IMR-90 (cell line): ENCODE results near the gene GPR65. TPM values are rescaled to one million over a fixed set of nuclear protein-coding genes. Genes with fewer than 3 reads are reported as not detected.

Experiments used
- ATAC-seq: fragments of 200-7000 bp; cut with Tn5 transposase; 2 replicates; pipeline ENCODE4 v1.9.1; 2020; ENCODE audit warnings: low read depth, mild to moderate bottlenecking, moderate library complexity
- BruUV-seq: library from RNA; stranded (reverse); fragments of 400-500 nt; replicated peaks from 2 replicates; lab custom pipeline; 2021; lab: Mats Ljungman, UMichigan
- CTCF ChIA-PET: fragments of 300-600 bp; formaldehyde crosslinking; extraction: SDS; loops from one replicate; lab custom pipeline; 2021; ENCODE audit warnings: antibody characterized with exemption; lab: Yijun Ruan, JAX
- POLR2A ChIA-PET: fragments of 300-600 bp; sonication (Branson Sonifier 250); formaldehyde crosslinking; loops from one replicate; lab custom pipeline; 2022; ENCODE audit warnings: antibody characterized with exemption; ENCODE audit not compliant: unreplicated experiment; lab: Charles Lee
- DNase-seq: peaks from one replicate; pipeline ENCODE4 v3.0.0; 2013
- H2AFZ ChIP-seq: replicated peaks from 2 replicates; pipeline ENCODE3; 2013; ENCODE audit warnings: low read length, mild to moderate bottlenecking; ENCODE audit not compliant: poor library complexity
- H2AK5ac ChIP-seq: 2 replicates; pipeline ENCODE4 v1.6.1; 2013; ENCODE audit warnings: low read depth, low read length, inconsistent platforms
- H2AK9ac ChIP-seq: replicated peaks from 2 replicates; pipeline ENCODE3; 2013; ENCODE audit warnings: mild to moderate bottlenecking, low read depth, low read length, moderate library complexity; ENCODE audit not compliant: poor library complexity
- H2BK120ac ChIP-seq: 2 replicates; pipeline ENCODE4 v1.6.1; 2013; ENCODE audit warnings: low read depth, low read length, inconsistent platforms
- H2BK15ac ChIP-seq: 3 replicates; pipeline ENCODE4 v1.6.1; 2013; ENCODE audit warnings: low read depth, low read length, inconsistent platforms
- H2BK20ac ChIP-seq: 2 replicates; pipeline ENCODE4 v1.6.1; 2013; ENCODE audit warnings: low read depth, mild to moderate bottlenecking, inconsistent platforms, low read length, moderate library complexity
- H2BK5ac ChIP-seq: 2 replicates; pipeline ENCODE4 v1.6.1; 2013; ENCODE audit warnings: mild to moderate bottlenecking, low read depth, low read length, inconsistent platforms; ENCODE audit not compliant: poor library complexity, severe bottlenecking
- H3K14ac ChIP-seq: replicated peaks from 2 replicates; pipeline ENCODE4 v1.6.1; 2013; ENCODE audit warnings: low read depth, low read length, inconsistent platforms
- H3K18ac ChIP-seq: 2 replicates; pipeline ENCODE4 v1.6.1; 2013; ENCODE audit warnings: low read depth, low read length, control low read depth
- H3K23ac ChIP-seq: 2 replicates; pipeline ENCODE4 v1.6.1; 2013; ENCODE audit warnings: low read depth, low read length, inconsistent platforms
- H3K27ac ChIP-seq: 2 replicates; pipeline ENCODE4 v1.5.1; 2013; ENCODE audit warnings: mild to moderate bottlenecking, control low read depth, low read length; ENCODE audit not compliant: insufficient read depth
- H3K27me3 ChIP-seq: 2 replicates; pipeline ENCODE4 v1.6.1; 2013; ENCODE audit warnings: low read length; ENCODE audit not compliant: control insufficient read depth, insufficient read depth
- H3K36me3 ChIP-seq: 2 replicates; pipeline ENCODE4 v1.6.1; 2013; ENCODE audit warnings: low read length, mixed read lengths; ENCODE audit not compliant: control insufficient read depth, insufficient read depth
- H3K4ac ChIP-seq: 2 replicates; pipeline ENCODE4 v1.6.1; 2013; ENCODE audit warnings: low read depth, low read length, inconsistent platforms
- H3K4me1 ChIP-seq: 2 replicates; pipeline ENCODE4 v1.6.1; 2013; ENCODE audit warnings: low read length, mixed read lengths; ENCODE audit not compliant: control insufficient read depth, insufficient read depth
- H3K4me2 ChIP-seq: 2 replicates; pipeline ENCODE4 v1.6.1; 2013; ENCODE audit warnings: low read depth, mild to moderate bottlenecking, control low read depth, low read length, moderate library complexity
- H3K4me3 ChIP-seq: 2 replicates; pipeline ENCODE4 v1.5.1; 2013; ENCODE audit warnings: low read depth, mild to moderate bottlenecking, control low read depth, low read length, moderate library complexity; ENCODE audit not compliant: insufficient read depth
- H3K56ac ChIP-seq: 2 replicates; pipeline ENCODE4 v1.6.1; 2013; ENCODE audit warnings: low read length, inconsistent platforms; ENCODE audit not compliant: insufficient read depth; ENCODE audit errors: extremely low read depth
- H3K79me1 ChIP-seq, 2 experiments: 2 replicates each; pipeline ENCODE4 v1.6.1; 2013; ENCODE audit warnings: low read length in 2 of 2, inconsistent platforms in 1 of 2, low read depth in 1 of 2
- H3K9ac ChIP-seq: 2 replicates; pipeline ENCODE4 v1.6.1; 2013; ENCODE audit warnings: low read depth, low read length, control low read depth
- H3K9me1 ChIP-seq: 2 replicates; pipeline ENCODE4 v1.6.1; 2013; ENCODE audit warnings: low read length, inconsistent platforms; ENCODE audit not compliant: insufficient read depth
- H3K9me3 ChIP-seq: 2 replicates; pipeline ENCODE4 v1.6.1; 2013; ENCODE audit warnings: low read length; ENCODE audit not compliant: control insufficient read depth, insufficient read depth
- H4K20me1 ChIP-seq: 2 replicates; pipeline ENCODE4 v1.6.1; 2013; ENCODE audit warnings: low read length, inconsistent platforms; ENCODE audit not compliant: insufficient read depth
- H4K5ac ChIP-seq: 2 replicates; pipeline ENCODE4 v1.6.1; 2013; ENCODE audit warnings: mild to moderate bottlenecking, low read depth, low read length, control low read depth
- H4K8ac ChIP-seq, 2 experiments: 2 replicates each; pipeline ENCODE4 v1.6.1; 2013; ENCODE audit warnings: low read depth in 2 of 2, low read length in 2 of 2, control low read depth in 1 of 2, inconsistent platforms in 1 of 2
- H4K91ac ChIP-seq: 2 replicates; pipeline ENCODE4 v1.6.1; 2013; ENCODE audit warnings: low read depth, low read length, inconsistent platforms; ENCODE audit not compliant: insufficient read depth
- BHLHE40 ChIP-seq: fragments of 150-350 bp; IDR thresholded peaks from 2 replicates; pipeline ENCODE4 v1.6.1; 2016; ENCODE audit warnings: mild to moderate bottlenecking, low read depth, low read length
- CEBPB ChIP-seq: IDR thresholded peaks from 2 replicates; pipeline ENCODE4 v1.6.1; 2012; ENCODE audit warnings: low read depth, low read length, improper control_type of control experiment
- CHD1 ChIP-seq: IDR thresholded peaks from 2 replicates; pipeline ENCODE4 v1.6.1; 2012; ENCODE audit warnings: low read depth, low read length, improper control_type of control experiment
- FOS ChIP-seq: fragments of 150-350 bp; IDR thresholded peaks from 2 replicates; pipeline ENCODE4 v1.6.1; 2016; ENCODE audit warnings: low read depth, low read length
- MAFK ChIP-seq: IDR thresholded peaks from 2 replicates; pipeline ENCODE4 v1.6.1; 2012; ENCODE audit warnings: low read depth, low read length, improper control_type of control experiment
- MAZ ChIP-seq: IDR thresholded peaks from 2 replicates; pipeline ENCODE4 v1.6.1; 2012; ENCODE audit warnings: low read depth, mild to moderate bottlenecking, low read length, improper control_type of control experiment, moderate library complexity, borderline replicate concordance
- MXI1 ChIP-seq: IDR thresholded peaks from 2 replicates; pipeline ENCODE4 v1.6.1; 2012; ENCODE audit warnings: low read depth, mild to moderate bottlenecking, low read length, moderate library complexity, borderline replicate concordance
- NFE2L2 ChIP-seq: fragments of 150-350 bp; IDR thresholded peaks from 2 replicates; pipeline ENCODE4 v1.6.1; 2016; ENCODE audit warnings: low read depth, mild to moderate bottlenecking, low read length
- POLR2A ChIP-seq: IDR thresholded peaks from 2 replicates; pipeline ENCODE4 v1.6.1; 2012; ENCODE audit warnings: mild to moderate bottlenecking, low read depth, low read length
- RAD21 ChIP-seq: IDR thresholded peaks from 2 replicates; pipeline ENCODE4 v1.6.1; 2012; ENCODE audit warnings: low read length, improper control_type of control experiment
- RCOR1 ChIP-seq: IDR thresholded peaks from 2 replicates; pipeline ENCODE4 v1.6.1; 2012; ENCODE audit warnings: mild to moderate bottlenecking, low read length, improper control_type of control experiment; ENCODE audit not compliant: insufficient replicate concordance
- RFX5 ChIP-seq: IDR thresholded peaks from 2 replicates; pipeline ENCODE4 v1.8.0; 2012; ENCODE audit warnings: low read depth, mild to moderate bottlenecking, low read length, moderate library complexity
- SMC3 ChIP-seq: fragments of 150-350 bp; IDR thresholded peaks from 2 replicates; pipeline ENCODE4 v1.6.1; 2016; ENCODE audit warnings: low read depth, mild to moderate bottlenecking, antibody characterized with exemption, low read length, moderate library complexity
- WGBS, 2 experiments: methylation state at CpG; one replicate each; pipeline versions ENCODE4 v1.1.5 to v1.1.7; 2013; ENCODE audit warnings: missing lambda C conversion rate in 2 of 2; ENCODE audit not compliant: insufficient read length in 1 of 2; ENCODE audit errors: extremely low coverage in 2 of 2; 5-methylcytosine and 5-hydroxymethylcytosine counted together
- dilution Hi-C: fragments of 300-500 bp; cut with HindIII; formaldehyde crosslinking; loops from one replicate; pipeline ENCODE4 v1.14.3; 2018; ENCODE audit warnings: low sequenced_read_pairs; ENCODE audit not compliant: unreplicated experiment
- in situ Hi-C: fragments of 300-500 bp; cut with MboI; formaldehyde crosslinking; loops from 3 replicates; pipeline ENCODE4 v1.14.3; 2019; ENCODE audit warnings: low sequenced_read_pairs, inconsistent platforms, mixed read lengths
- intact Hi-C: fragments of 100-400 bp; cut with micrococcal nuclease; formaldehyde crosslinking; loops from 2 replicates; pipeline ENCODE4 v1.10.0; 2022
- polyA plus RNA-seq, 3 experiments: library from polyadenylated mRNA; depleted of rRNA; stranded (reverse); fragments of >200 nt; gene quantifications; 2 replicates each; pipeline ENCODE4 v1.2.3, GENCODE V29; 2012; ENCODE audit warnings: low replicate concordance in 1 of 3
- total RNA-seq: library from RNA; depleted of rRNA; stranded (reverse); fragments of >200 nt; gene quantifications from 2 replicates; pipeline ENCODE4 v1.2.3, GENCODE V29; 2012
- TF ChIP-seq, protein P1 (sequence below): fragments of 150-350 bp; IDR thresholded peaks from 2 replicates; pipeline ENCODE4 v1.6.1; 2017; ENCODE audit warnings: mild to moderate bottlenecking, antibody characterized with exemption, low read length, low read depth
- TF ChIP-seq, protein P2 (sequence below): conservative IDR thresholded peaks from 2 replicates; pipeline ENCODE4 v1.5.1; 2012; ENCODE audit warnings: mild to moderate bottlenecking, low read depth, low read length, improper control_type of control experiment
- TF ChIP-seq, protein P3 (sequence below): fragments of 150-350 bp; IDR thresholded peaks from 2 replicates; pipeline ENCODE4 v1.6.1; 2016; ENCODE audit warnings: low read depth, mild to moderate bottlenecking, low read length, moderate library complexity, borderline replicate concordance

GPR65 gene
- total and polyA plus RNA-seq, 2 of the 4 experiments (the other 2 are of a cell fraction), result 0.05 to 0.18 TPM

DNA sequence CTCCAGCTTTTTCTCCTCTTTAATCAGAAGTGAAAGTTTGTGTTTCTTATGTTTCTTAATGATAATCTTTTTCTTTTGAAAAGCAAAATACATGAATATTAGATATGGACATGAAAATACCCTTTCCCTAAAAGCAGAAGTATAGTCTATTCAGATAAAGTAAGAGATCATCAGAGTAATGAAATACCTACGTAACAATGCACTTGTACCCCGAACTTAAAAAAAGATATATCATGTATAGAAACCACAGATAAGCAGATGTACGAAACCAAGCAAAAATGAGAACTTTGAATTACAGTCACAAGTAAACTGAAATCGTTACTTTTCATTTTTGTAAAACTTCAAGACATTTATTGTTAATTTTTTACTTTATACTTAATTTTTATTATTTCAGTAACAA is 1.5 kb upstream of the GPR65 start:
- H3K36me3 ChIP-seq, result no peaks in the 10 kb centered on the region
- no peaks in the 10 kb centered on the region for H3K4me1 ChIP-seq
- no peak overlapping the region for H3K4ac ChIP-seq
- ChIA-PET CTCF (no interaction called here), POLR2A (no interaction called here)
- H3K27me3 ChIP-seq, result no peaks in the 10 kb centered on the region; the same call in 1 of the 2 replicates
- H3K9me3 ChIP-seq, result no peaks in the 10 kb centered on the region
- no peak overlapping the region for H3K4me3 ChIP-seq
- dilution Hi-C loops (no loop called here), in situ Hi-C loops (no loop called here), intact Hi-C loops (no loop called here)
- H2AK9ac ChIP-seq, result no peak overlapping the region
- H3K9me1 ChIP-seq, result no peaks in the 10 kb centered on the region
- H3K4me2 ChIP-seq, result no peak overlapping the region
- H4K8ac ChIP-seq, result no peak overlapping the region
- no peak overlapping the region for H2BK120ac ChIP-seq
- BruUV-seq, result no TSS peak
- H4K91ac ChIP-seq, result no peak overlapping the region
- no peak overlapping the region for H2AK5ac ChIP-seq
- TF ChIP-seq CEBPB (no peak), CHD1 (no peak), POLR2A (no peak), BHLHE40 (no peak), MXI1 (no peak), MAFK (no peak), FOS (no peak), RCOR1 (no peak), NFE2L2 (no peak), RAD21 (no peak), MAZ (no peak), SMC3 (no peak), RFX5 (no peak)
- TF ChIP-seq, protein P1, sequence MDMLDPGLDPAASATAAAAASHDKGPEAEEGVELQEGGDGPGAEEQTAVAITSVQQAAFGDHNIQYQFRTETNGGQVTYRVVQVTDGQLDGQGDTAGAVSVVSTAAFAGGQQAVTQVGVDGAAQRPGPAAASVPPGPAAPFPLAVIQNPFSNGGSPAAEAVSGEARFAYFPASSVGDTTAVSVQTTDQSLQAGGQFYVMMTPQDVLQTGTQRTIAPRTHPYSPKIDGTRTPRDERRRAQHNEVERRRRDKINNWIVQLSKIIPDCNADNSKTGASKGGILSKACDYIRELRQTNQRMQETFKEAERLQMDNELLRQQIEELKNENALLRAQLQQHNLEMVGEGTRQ, result no peak
- TF ChIP-seq, protein P2, sequence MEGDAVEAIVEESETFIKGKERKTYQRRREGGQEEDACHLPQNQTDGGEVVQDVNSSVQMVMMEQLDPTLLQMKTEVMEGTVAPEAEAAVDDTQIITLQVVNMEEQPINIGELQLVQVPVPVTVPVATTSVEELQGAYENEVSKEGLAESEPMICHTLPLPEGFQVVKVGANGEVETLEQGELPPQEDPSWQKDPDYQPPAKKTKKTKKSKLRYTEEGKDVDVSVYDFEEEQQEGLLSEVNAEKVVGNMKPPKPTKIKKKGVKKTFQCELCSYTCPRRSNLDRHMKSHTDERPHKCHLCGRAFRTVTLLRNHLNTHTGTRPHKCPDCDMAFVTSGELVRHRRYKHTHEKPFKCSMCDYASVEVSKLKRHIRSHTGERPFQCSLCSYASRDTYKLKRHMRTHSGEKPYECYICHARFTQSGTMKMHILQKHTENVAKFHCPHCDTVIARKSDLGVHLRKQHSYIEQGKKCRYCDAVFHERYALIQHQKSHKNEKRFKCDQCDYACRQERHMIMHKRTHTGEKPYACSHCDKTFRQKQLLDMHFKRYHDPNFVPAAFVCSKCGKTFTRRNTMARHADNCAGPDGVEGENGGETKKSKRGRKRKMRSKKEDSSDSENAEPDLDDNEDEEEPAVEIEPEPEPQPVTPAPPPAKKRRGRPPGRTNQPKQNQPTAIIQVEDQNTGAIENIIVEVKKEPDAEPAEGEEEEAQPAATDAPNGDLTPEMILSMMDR, result no peak
- TF ChIP-seq, protein P3, sequence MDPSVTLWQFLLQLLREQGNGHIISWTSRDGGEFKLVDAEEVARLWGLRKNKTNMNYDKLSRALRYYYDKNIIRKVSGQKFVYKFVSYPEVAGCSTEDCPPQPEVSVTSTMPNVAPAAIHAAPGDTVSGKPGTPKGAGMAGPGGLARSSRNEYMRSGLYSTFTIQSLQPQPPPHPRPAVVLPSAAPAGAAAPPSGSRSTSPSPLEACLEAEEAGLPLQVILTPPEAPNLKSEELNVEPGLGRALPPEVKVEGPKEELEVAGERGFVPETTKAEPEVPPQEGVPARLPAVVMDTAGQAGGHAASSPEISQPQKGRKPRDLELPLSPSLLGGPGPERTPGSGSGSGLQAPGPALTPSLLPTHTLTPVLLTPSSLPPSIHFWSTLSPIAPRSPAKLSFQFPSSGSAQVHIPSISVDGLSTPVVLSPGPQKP, result no peak
- DNase-seq, result no peak
- H3K27ac ChIP-seq, result no peak overlapping the region
- no peak overlapping the region for H2BK20ac ChIP-seq
- no peak overlapping the region for H3K9ac ChIP-seq
- no peak overlapping the region for H2AFZ ChIP-seq
- H3K23ac ChIP-seq, result no peak overlapping the region
- H2BK15ac ChIP-seq, result no peak overlapping the region
- no peak overlapping the region for H2BK5ac ChIP-seq
- H3K14ac ChIP-seq, result no peak overlapping the region
- no peak overlapping the region for H4K5ac ChIP-seq
- H4K20me1 ChIP-seq, result no peaks in the 10 kb centered on the region
- ATAC-seq, result no peak
- H3K79me1 ChIP-seq, result no peaks in the 10 kb centered on the region
- WGBS, 2 experiments, result no CpG with 5 or more reads among the region's 4 CpGs
- H3K18ac ChIP-seq, result no peak overlapping the region
- H3K56ac ChIP-seq, result no peak overlapping the region
